Lower lobe of right lung (tissue), 2 donors: ENCODE results near the gene TDRD1. TPM values are rescaled to one million over a fixed set of nuclear protein-coding genes. Genes with fewer than 3 reads are reported as not detected.
A peak's percentile ranks its signal among the peaks of the same experiment; 100 is the strongest.

Source experiments
- ATAC-seq, 2 donors: fragments of 200-7000 bp; cut with Tn5 transposase; one replicate each; pipeline ENCODE4 v1.9.1; 2020 to 2022; ENCODE audit warnings: mild to moderate bottlenecking in 2 of 2, moderate library complexity in 2 of 2
- DNase-seq: peaks from one replicate; pipeline ENCODE4 v3.0.0-alpha.2; 2020
- H3K27ac ChIP-seq: fragments of 200-600 bp; one replicate; pipeline ENCODE4 v1.8.0; 2022
- H3K27me3 ChIP-seq: fragments of 200-600 bp; one replicate; pipeline ENCODE4 v1.8.0; 2022; ENCODE audit warnings: low read depth
- H3K36me3 ChIP-seq: fragments of 200-600 bp; one replicate; pipeline ENCODE4 v1.8.0; 2022; ENCODE audit warnings: mild to moderate bottlenecking
- H3K4me1 ChIP-seq: fragments of 200-600 bp; one replicate; pipeline ENCODE4 v1.8.0; 2022
- H3K4me3 ChIP-seq: fragments of 200-600 bp; one replicate; pipeline ENCODE4 v1.8.0; 2022; ENCODE audit warnings: mild to moderate bottlenecking
- H3K9me3 ChIP-seq: fragments of 200-600 bp; one replicate; pipeline ENCODE4 v1.8.0; 2022
- CTCF ChIP-seq: fragments of 200-600 bp; IDR thresholded peaks from one replicate; pipeline ENCODE4 v1.8.0; 2022; ENCODE audit warnings: antibody characterized with exemption, mild to moderate bottlenecking
- intact Hi-C: fragments of 100-400 bp; cut with DNase I; formaldehyde crosslinking; loops from one replicate; pipeline ENCODE4 v1.11.0; 2022
- total RNA-seq: library from RNA; stranded (reverse); fragmentation: NEBNext Ultra II Directional; extraction: Animal tissue kit (Norgen Biotek cat#: 25700); gene quantifications from one replicate; pipeline ENCODE4 v1.2.1, GENCODE V29; 2021
- donor health status: DM: no; HTN: yes; CAD: no; lungs with severe emphysema.

TDRD1 gene
- total RNA-seq, 1 donor from 2014 or later, result 0.09 TPM

GRCh38 chr10:114257498-114257897 is 78.3 kb downstream of the TDRD1 start:
- H3K27ac ChIP-seq, result peak overlapping the region; percentile 12
- H3K27me3 ChIP-seq, result no peaks in the 10 kb centered on the region
- H3K9me3 ChIP-seq, result no peaks in the 10 kb centered on the region
- DNase-seq, result no peak
- TF ChIP-seq CTCF, result no peak
- no peak for ATAC-seq
- intact Hi-C loops, result no loop called here
- H3K4me1 ChIP-seq, result peaks cover 38% of the 10 kb centered on the region
- H3K36me3 ChIP-seq, result no peaks in the 10 kb centered on the region
- no peak overlapping the region for H3K4me3 ChIP-seq

GRCh38 chr10:114258274-114258840 is 79.2 kb downstream of the TDRD1 start:
- ATAC-seq, result no peak
- H3K27me3 ChIP-seq, result no peaks in the 10 kb centered on the region
- no peaks in the 10 kb centered on the region for H3K36me3 ChIP-seq
- DNase-seq, result no peak
- H3K9me3 ChIP-seq, result no peaks in the 10 kb centered on the region
- no peak for TF ChIP-seq CTCF
- H3K27ac ChIP-seq, result no peak overlapping the region
- intact Hi-C loops, result no loop called here
- H3K4me3 ChIP-seq, result no peak overlapping the region
- H3K4me1 ChIP-seq, result peaks cover 38% of the 10 kb centered on the region

GRCh38 chr10:114259824-114260223 is 80.7 kb downstream of the TDRD1 start:
- H3K9me3 ChIP-seq, result no peaks in the 10 kb centered on the region
- DNase-seq (no peak), ATAC-seq (peak; percentile 57 to 61)
- no peak for TF ChIP-seq CTCF
- intact Hi-C loops, result no loop called here
- no peak overlapping the region for H3K4me3 ChIP-seq
- no peaks in the 10 kb centered on the region for H3K27me3 ChIP-seq
- peaks cover 38% of the 10 kb centered on the region for H3K4me1 ChIP-seq
- no peaks in the 10 kb centered on the region for H3K36me3 ChIP-seq
- H3K27ac ChIP-seq, result no peak overlapping the region

- no peaks in the 10 kb centered on the region for H3K27me3 ChIP-seq
- H3K27ac ChIP-seq, result peak overlapping the region; percentile 39
- ATAC-seq (no peak), DNase-seq (no peak)
- peaks cover 39% of the 10 kb centered on the region for H3K4me1 ChIP-seq
- H3K36me3 ChIP-seq, result no peaks in the 10 kb centered on the region
- TF ChIP-seq CTCF, result no peak
- no peaks in the 10 kb centered on the region for H3K9me3 ChIP-seq
- H3K4me3 ChIP-seq, result no peak overlapping the region
- intact Hi-C loops, result no loop called here
Measured at GRCh38 chr10:114260366-114260765, 81.2 kb downstream of the TDRD1 start.

- no peaks in the 10 kb centered on the region for H3K27me3 ChIP-seq
- H3K4me3 ChIP-seq, result no peak overlapping the region
- H3K27ac ChIP-seq, result peak overlapping the region; percentile 39
- H3K4me1 ChIP-seq, result peaks cover 44% of the 10 kb centered on the region
- H3K9me3 ChIP-seq, result no peaks in the 10 kb centered on the region
- no peaks in the 10 kb centered on the region for H3K36me3 ChIP-seq
- TF ChIP-seq CTCF, result no peak
- DNase-seq, result no peak
- peak in 1 of 2 donors; percentile 46 for ATAC-seq
- intact Hi-C loops, result no loop called here
Measured at GRCh38 chr10:114261076-114261475, 81.9 kb downstream of the TDRD1 start.

GRCh38 chr10:114262496-114262895 is 83.3 kb downstream of the TDRD1 start:
- no peak overlapping the region for H3K27ac ChIP-seq
- no peaks in the 10 kb centered on the region for H3K36me3 ChIP-seq
- no peak overlapping the region for H3K4me3 ChIP-seq
- H3K27me3 ChIP-seq, result no peaks in the 10 kb centered on the region
- H3K4me1 ChIP-seq, result peaks cover 48% of the 10 kb centered on the region
- TF ChIP-seq CTCF, result no peak
- intact Hi-C loops, result no loop called here
- H3K9me3 ChIP-seq, result no peaks in the 10 kb centered on the region
- no peak for ATAC-seq
- DNase-seq, result no peak
